H9 (cell line): ENCODE results near the gene SLC35E3. TPM values are rescaled to one million over a fixed set of nuclear protein-coding genes. Genes with fewer than 3 reads are reported as not detected.

ENCODE experiments used
- DNase-seq: peaks from one replicate; pipeline ENCODE4 v3.0.0-alpha.2; 2017
- H2AFZ ChIP-seq: one replicate; pipeline ENCODE4 v1.6.1; 2013; ENCODE audit warnings: mild to moderate bottlenecking, low read length, control low read depth, moderate library complexity
- H2AK5ac ChIP-seq: 2 replicates; pipeline ENCODE4 v1.6.1; 2013; ENCODE audit warnings: low read length, control low read depth, mixed read lengths; ENCODE audit not compliant: insufficient read length
- H2BK120ac ChIP-seq: one replicate; pipeline ENCODE4 v1.6.1; 2013; ENCODE audit warnings: low read depth, mild to moderate bottlenecking, low read length, control low read depth, inconsistent platforms; ENCODE audit not compliant: poor library complexity, severe bottlenecking
- H2BK12ac ChIP-seq: 2 replicates; pipeline ENCODE4 v1.6.1; 2013; ENCODE audit warnings: low read length, control low read depth, mixed read lengths, low read depth; ENCODE audit not compliant: insufficient read length
- H2BK15ac ChIP-seq: 2 replicates; pipeline ENCODE4 v1.6.1; 2013; ENCODE audit warnings: low read depth, low read length, control low read depth
- H2BK20ac ChIP-seq: one replicate; pipeline ENCODE4 v1.6.1; 2013; ENCODE audit warnings: low read depth, mild to moderate bottlenecking, low read length, control low read depth, inconsistent platforms; ENCODE audit not compliant: poor library complexity, severe bottlenecking
- H2BK5ac ChIP-seq: 2 replicates; pipeline ENCODE4 v1.6.1; 2013; ENCODE audit warnings: low read length, control low read depth, mixed read lengths; ENCODE audit not compliant: insufficient read length
- H3K14ac ChIP-seq: 2 replicates; pipeline ENCODE4 v1.6.1; 2013; ENCODE audit warnings: low read length, control low read depth; ENCODE audit not compliant: insufficient read depth
- H3K18ac ChIP-seq: 2 replicates; pipeline ENCODE4 v1.6.1; 2013; ENCODE audit warnings: low read depth, mild to moderate bottlenecking, mixed read lengths, low read length, control low read depth; ENCODE audit not compliant: insufficient read length
- H3K23ac ChIP-seq: 2 replicates; pipeline ENCODE4 v1.6.1; 2013; ENCODE audit warnings: low read length, control low read depth, mixed read lengths, low read depth; ENCODE audit not compliant: insufficient read length
- H3K23me2 ChIP-seq: 2 replicates; pipeline ENCODE4 v1.6.1; 2013; ENCODE audit warnings: low read depth, mild to moderate bottlenecking, mixed read lengths, low read length, control low read depth; ENCODE audit not compliant: insufficient read length, poor library complexity, severe bottlenecking
- H3K27ac ChIP-seq: 2 replicates; pipeline ENCODE4 v1.5.1; 2013; ENCODE audit warnings: low read length, control low read depth, mixed read lengths, low read depth; ENCODE audit not compliant: insufficient read length
- H3K27me3 ChIP-seq: 2 replicates; pipeline ENCODE4 v1.6.1; 2013; ENCODE audit warnings: low read length, control low read depth, inconsistent platforms; ENCODE audit not compliant: insufficient read depth
- H3K4ac ChIP-seq: 2 replicates; pipeline ENCODE4 v1.6.1; 2013; ENCODE audit warnings: low read depth, mild to moderate bottlenecking, control low read depth, inconsistent platforms, low read length, moderate library complexity
- H3K4me1 ChIP-seq: 2 replicates; pipeline ENCODE4 v1.6.1; 2013; ENCODE audit warnings: low read length, control low read depth, inconsistent platforms; ENCODE audit not compliant: insufficient read depth
- H3K4me2 ChIP-seq: 2 replicates; pipeline ENCODE4 v1.6.1; 2013; ENCODE audit warnings: low read length, control low read depth, mixed read lengths; ENCODE audit not compliant: insufficient read length, insufficient read depth
- H3K56ac ChIP-seq: 2 replicates; pipeline ENCODE4 v1.6.1; 2013; ENCODE audit warnings: low read depth, mild to moderate bottlenecking, mixed read lengths, low read length, control low read depth; ENCODE audit not compliant: insufficient read length
- H3K79me1 ChIP-seq: 2 replicates; pipeline ENCODE4 v1.6.1; 2013; ENCODE audit warnings: low read depth, mild to moderate bottlenecking, moderate library complexity, low read length, control low read depth, inconsistent platforms; ENCODE audit not compliant: insufficient read depth, poor library complexity, severe bottlenecking
- H3K79me2 ChIP-seq: 2 replicates; pipeline ENCODE4 v1.6.1; 2013; ENCODE audit warnings: low read length, control low read depth, inconsistent platforms; ENCODE audit not compliant: insufficient read depth
- H3K9ac ChIP-seq: 2 replicates; pipeline ENCODE4 v1.6.1; 2013; ENCODE audit warnings: low read length, control low read depth, mixed read lengths; ENCODE audit not compliant: insufficient read length; ENCODE audit errors: extremely low read depth
- H3K9me3 ChIP-seq: one replicate; pipeline ENCODE4 v1.6.1; 2013; ENCODE audit warnings: low read depth, low read length, inconsistent platforms; ENCODE audit not compliant: control insufficient read depth
- H3T11ph ChIP-seq: one replicate; pipeline ENCODE4 v1.6.1; 2013; ENCODE audit warnings: mild to moderate bottlenecking, low read length, control low read depth, inconsistent platforms
- H4K20me1 ChIP-seq: one replicate; pipeline ENCODE4 v1.6.1; 2013; ENCODE audit not compliant: control insufficient read depth, insufficient read length, insufficient read depth
- H4K5ac ChIP-seq: 2 replicates; pipeline ENCODE4 v1.6.1; 2013; ENCODE audit warnings: low read depth, mild to moderate bottlenecking, mixed read lengths, low read length, control low read depth; ENCODE audit not compliant: insufficient read length
- H4K8ac ChIP-seq: replicated peaks from 2 replicates; pipeline ENCODE4 v1.6.1; 2013; ENCODE audit warnings: low read length, control low read depth, mixed read lengths, low read depth; ENCODE audit not compliant: insufficient read length
- H4K91ac ChIP-seq: 2 replicates; pipeline ENCODE4 v1.6.1; 2013; ENCODE audit warnings: low read depth, mild to moderate bottlenecking, moderate library complexity, mixed read lengths, low read length, control low read depth; ENCODE audit not compliant: insufficient read length
- H3K27ac Mint-ChIP-seq, 3 experiments: 2 replicates in 2 of 3; 3 replicates in 1 of 3; pipeline ENCODE4 v1.8.0; 2020 to 2021; ENCODE audit warnings: mixed read lengths in 3 of 3, mild to moderate bottlenecking in 1 of 3, moderate library complexity in 1 of 3
- H3K27me3 Mint-ChIP-seq: 2 replicates; pipeline ENCODE4 v1.8.0; 2021; ENCODE audit warnings: low read depth, mild to moderate bottlenecking, moderate library complexity, mixed read lengths
- H3K36me3 Mint-ChIP-seq, 3 experiments: 2 replicates in 2 of 3; 3 replicates in 1 of 3; pipeline ENCODE4 v1.8.0; 2020 to 2021; ENCODE audit warnings: low read depth in 3 of 3, mixed read lengths in 3 of 3; ENCODE audit not compliant: insufficient read depth in 1 of 3
- H3K4me1 Mint-ChIP-seq, 2 experiments: 2 replicates each; pipeline ENCODE4 v1.8.0; 2020; ENCODE audit warnings: mixed read lengths in 2 of 2
- H3K4me3 Mint-ChIP-seq, 2 experiments: 2 replicates in 1 of 2; 3 replicates in 1 of 2; pipeline ENCODE4 v1.8.0; 2020 to 2021; ENCODE audit warnings: mild to moderate bottlenecking in 2 of 2, mixed read lengths in 2 of 2, moderate library complexity in 1 of 2
- H3K9me3 Mint-ChIP-seq, 2 experiments: 2 replicates in 1 of 2; 3 replicates in 1 of 2; pipeline ENCODE4 v1.8.0; 2020; ENCODE audit warnings: mild to moderate bottlenecking in 2 of 2, mixed read lengths in 2 of 2, moderate library complexity in 1 of 2
- WGBS: extraction: QIAGEN DNeasy Blood & Tissue Kit; methylation state at CpG from one replicate; pipeline ENCODE4 v1.1.7; 2013; ENCODE audit warnings: missing lambda C conversion rate, low lambda C conversion rate, mixed read lengths; ENCODE audit not compliant: insufficient read length; ENCODE audit errors: extremely low coverage; 5-methylcytosine and 5-hydroxymethylcytosine counted together
- total RNA-seq: library from RNA; stranded (reverse); gene quantifications from 2 replicates; pipeline ENCODE4 v1.2.1, GENCODE V29; 2021
- TF ChIP-seq, protein P1 (sequence below): fragments of 200-600 bp; sonication (generic); conservative IDR thresholded peaks from 3 replicates; pipeline ENCODE4 v1.8.0; 2021; ENCODE audit warnings: antibody characterized with exemption, mild to moderate bottlenecking

SLC35E3 gene
- total RNA-seq, 1 experiment from 2014 or later: 17.9 TPM

DNA sequence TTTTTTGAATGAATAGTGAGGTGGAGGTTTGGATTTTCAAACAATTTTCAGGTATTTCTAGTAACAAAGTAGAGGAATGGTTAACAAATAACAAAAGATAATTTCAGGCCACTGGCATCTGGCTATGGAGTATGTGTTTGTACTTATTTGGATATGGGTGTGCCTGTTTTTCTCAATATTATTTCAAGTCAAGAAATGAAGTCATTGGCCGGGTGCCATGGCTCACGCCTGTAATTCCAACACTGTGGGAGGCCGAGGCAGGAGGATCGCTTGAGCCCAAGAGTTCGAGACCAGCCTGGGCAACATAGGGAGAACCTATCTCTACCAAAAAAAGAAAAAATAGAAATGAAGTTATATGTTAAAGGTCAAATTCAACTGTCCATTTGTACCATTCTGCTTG lies 13.9 kb downstream of the SLC35E3 start:
- Histone ChIP-seq H3K79me1 (no peaks in the 10 kb centered on the region), H3K27me3 (no peaks in the 10 kb centered on the region), H4K8ac (no peak overlapping the region), H4K91ac (no peak overlapping the region), H3K27ac (no peak overlapping the region), H3K79me2 (no peaks in the 10 kb centered on the region), H3T11ph (no peak overlapping the region), H2BK12ac (no peak overlapping the region), H2BK120ac (no peak overlapping the region), H2BK15ac (no peak overlapping the region), H3K4ac (no peak overlapping the region), H3K56ac (no peak overlapping the region), H2AFZ (no peak overlapping the region), H3K4me1 (no peaks in the 10 kb centered on the region), H2AK5ac (no peak overlapping the region), H3K23ac (no peak overlapping the region), H3K9ac (no peak overlapping the region), H3K14ac (no peak overlapping the region), H4K20me1 (no peaks in the 10 kb centered on the region), H2BK20ac (no peak overlapping the region), H3K18ac (no peak overlapping the region), H3K4me2 (no peak overlapping the region), H4K5ac (no peak overlapping the region), H3K23me2 (no peaks in the 10 kb centered on the region), H2BK5ac (no peak overlapping the region), H3K9me3 (no peaks in the 10 kb centered on the region)
- no peak overlapping the region for H3K27ac Mint-ChIP-seq
- no peak overlapping the region for H3K4me3 Mint-ChIP-seq
- H3K4me1 Mint-ChIP-seq: peaks cover 3 to 5% of the 10 kb centered on the region in 2 experiments; a peak in 3 of 4 replicates
- H3K27me3 Mint-ChIP-seq: no peaks in the 10 kb centered on the region; the same call in 1 of the 2 replicates
- TF ChIP-seq, protein P1, sequence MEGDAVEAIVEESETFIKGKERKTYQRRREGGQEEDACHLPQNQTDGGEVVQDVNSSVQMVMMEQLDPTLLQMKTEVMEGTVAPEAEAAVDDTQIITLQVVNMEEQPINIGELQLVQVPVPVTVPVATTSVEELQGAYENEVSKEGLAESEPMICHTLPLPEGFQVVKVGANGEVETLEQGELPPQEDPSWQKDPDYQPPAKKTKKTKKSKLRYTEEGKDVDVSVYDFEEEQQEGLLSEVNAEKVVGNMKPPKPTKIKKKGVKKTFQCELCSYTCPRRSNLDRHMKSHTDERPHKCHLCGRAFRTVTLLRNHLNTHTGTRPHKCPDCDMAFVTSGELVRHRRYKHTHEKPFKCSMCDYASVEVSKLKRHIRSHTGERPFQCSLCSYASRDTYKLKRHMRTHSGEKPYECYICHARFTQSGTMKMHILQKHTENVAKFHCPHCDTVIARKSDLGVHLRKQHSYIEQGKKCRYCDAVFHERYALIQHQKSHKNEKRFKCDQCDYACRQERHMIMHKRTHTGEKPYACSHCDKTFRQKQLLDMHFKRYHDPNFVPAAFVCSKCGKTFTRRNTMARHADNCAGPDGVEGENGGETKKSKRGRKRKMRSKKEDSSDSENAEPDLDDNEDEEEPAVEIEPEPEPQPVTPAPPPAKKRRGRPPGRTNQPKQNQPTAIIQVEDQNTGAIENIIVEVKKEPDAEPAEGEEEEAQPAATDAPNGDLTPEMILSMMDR: no peak
- no CpG with 5 or more reads among the region's 5 CpGs for WGBS
- peaks cover 11 to 70% (median 69%) of the 10 kb centered on the region in 3 experiments; a peak in 6 of 7 replicates for H3K36me3 Mint-ChIP-seq
- no peaks in the 10 kb centered on the region for H3K9me3 Mint-ChIP-seq
- no peak for DNase-seq
